Suprapubic skin (tissue), 4 donors: Measurements from ENCODE around the gene PCNX2.

Experiments used
- CTCF ChIP-seq, 2 donors: fragments of 200-600 bp in 1 of 2; fragments of 450-650 bp in 1 of 2; sonication (generic) in 1 of 2; IDR thresholded peaks; one replicate each; pipeline ENCODE4 v1.5.1; 2016 to 2019; ENCODE audit warnings: antibody characterized with exemption in 2 of 2, mild to moderate bottlenecking in 1 of 2, moderate library complexity in 1 of 2
- POLR2A ChIP-seq, 2 donors: fragments of 450-650 bp; IDR thresholded peaks; one replicate each; pipeline ENCODE4 v1.6.1; 2017; ENCODE audit warnings: antibody characterized with exemption in 2 of 2, mild to moderate bottlenecking in 2 of 2, moderate library complexity in 2 of 2
- POLR2AphosphoS5 ChIP-seq, 3 donors: sonication (generic); formaldehyde crosslinking; IDR thresholded peaks; one replicate each; pipeline ENCODE4 v1.6.1; 2017; ENCODE audit warnings: antibody characterized with exemption in 3 of 3

- TF ChIP-seq CTCF (IDR thresholded peaks at IDR 0.05) = no peak
- TF ChIP-seq POLR2AphosphoS5 (IDR thresholded peaks at IDR 0.05) = no peak
- TF ChIP-seq POLR2A (IDR thresholded peaks at IDR 0.05) = no peak
Measured at GRCh38 chr1:232992227-232992626, 303.3 kb downstream of the PCNX2 start.
